Fibroblast of the conjunctiva (primary cell): Measurements from ENCODE around the gene MRNIP.
"Not testable (repeated sequence)": the region's sequence is repeated elsewhere in the genome, so short reads cannot be mapped to it uniquely, and the experiment has no call there.

Source experiments
- DNase-seq: peaks from one replicate; pipeline ENCODE4 v3.0.0-alpha.2; 2010; ENCODE audit warnings: low read depth

The MRNIP gene

GRCh38 chr5:179839328-179840256 lies 19.0 kb downstream of the MRNIP start:
- no peak for DNase-seq

- no peak for DNase-seq
Observed at GRCh38 chr5:179837076-179838011, 21.3 kb downstream of the MRNIP start.

GRCh38 chr5:179836225-179837019 lies 22.2 kb downstream of the MRNIP start:
- no peak for DNase-seq

- not testable (repeated sequence) for DNase-seq
Observed at GRCh38 chr5:179834871-179835270, 23.7 kb downstream of the MRNIP start.

- no peak for DNase-seq
Observed at GRCh38 chr5:179834120-179834519, 24.5 kb downstream of the MRNIP start.

GRCh38 chr5:179833709-179834070 lies 24.9 kb downstream of the MRNIP start:
- no peak for DNase-seq

GRCh38 chr5:179833056-179833708 lies 25.4 kb downstream of the MRNIP start:
- DNase-seq: no peak

GRCh38 chr5:179832039-179832745 lies 26.4 kb downstream of the MRNIP start:
- DNase-seq: no peak

GRCh38 chr5:179830818-179831468 lies 27.7 kb downstream of the MRNIP start:
- DNase-seq: no peak

- no peak for DNase-seq
Observed at GRCh38 chr5:179829732-179830435, 28.7 kb downstream of the MRNIP start.

- no peak for DNase-seq
Observed at GRCh38 chr5:179828756-179829421, 29.7 kb downstream of the MRNIP start.

GRCh38 chr5:179827680-179828079 lies 30.9 kb downstream of the MRNIP start:
- no peak for DNase-seq

GRCh38 chr5:179825655-179826182 lies 32.9 kb downstream of the MRNIP start:
- no peak for DNase-seq

GRCh38 chr5:179824745-179825112 lies 33.9 kb downstream of the MRNIP start:
- DNase-seq: no peak

GRCh38 chr5:179823937-179824744 lies 34.5 kb downstream of the MRNIP start:
- no peak for DNase-seq

GRCh38 chr5:179822444-179822990 lies 36.1 kb downstream of the MRNIP start:
- no peak for DNase-seq

- no peak for DNase-seq
Observed at GRCh38 chr5:179822059-179822432, 36.6 kb downstream of the MRNIP start.
